ENCODE measurements around the gene SLC35F4.

The SLC35F4 gene

GRCh38 chr14:57898837-57899572 lies 33.1 kb upstream of the SLC35F4 start:
- Histone ChIP-seq H4K20me1 (ENCODE audit: insufficient read depth, low read length) (no peaks in the 10 kb centered on the region), H3K4me1 (ENCODE audit: low read length) (no peaks in the 10 kb centered on the region), H3K27me3 (replicated peaks; ENCODE audit: insufficient read depth, low read length) (no peaks in the 10 kb centered on the region), H3K9me3 (replicated peaks; ENCODE audit: insufficient read depth, low read length) (no peaks in the 10 kb centered on the region), H3K36me3 (replicated peaks; ENCODE audit: insufficient read depth, low read length) (no peaks in the 10 kb centered on the region), H2AFZ (ENCODE audit: low read length) (no peak overlapping the region), H3F3A (ENCODE audit: insufficient read depth, low read length) (no peaks in the 10 kb centered on the region), H3K9ac (ENCODE audit: low read length) (no peak overlapping the region), H3K4me3 (ENCODE audit: low read length) (no peak overlapping the region), H3K4me2 (ENCODE audit: low read depth, low read length) (no peak overlapping the region), H3K9me2 (replicated peaks; ENCODE audit: insufficient read depth, low read length) (no peaks in the 10 kb centered on the region), H3K79me2 (ENCODE audit: low read length) (no peaks in the 10 kb centered on the region), H3K27ac (ENCODE audit: low read length) (no peak overlapping the region)
- DNase-seq = no peak
- TF ChIP-seq CTCF (IDR thresholded peaks at IDR 0.05; ENCODE audit: low read length) = no peak
- no peak for TF ChIP-seq EZH2phosphoT487 (IDR thresholded peaks at IDR 0.05; ENCODE audit: low read length)
- TF ChIP-seq EZH2 (optimal IDR thresholded peaks at IDR 0.05; ENCODE audit: low read depth, low read length) = no peak

GRCh38 chr14:57897144-57897748 lies 31.4 kb upstream of the SLC35F4 start:
- Histone ChIP-seq H3K4me3 (ENCODE audit: low read length) (no peak overlapping the region), H3K27ac (ENCODE audit: low read length) (no peak overlapping the region), H3K36me3 (replicated peaks; ENCODE audit: insufficient read depth, low read length) (no peaks in the 10 kb centered on the region), H3K4me1 (ENCODE audit: low read length) (no peaks in the 10 kb centered on the region), H3F3A (ENCODE audit: insufficient read depth, low read length) (no peaks in the 10 kb centered on the region), H3K9ac (ENCODE audit: low read length) (no peak overlapping the region), H3K9me3 (replicated peaks; ENCODE audit: insufficient read depth, low read length) (no peaks in the 10 kb centered on the region), H2AFZ (ENCODE audit: low read length) (no peak overlapping the region), H3K9me2 (replicated peaks; ENCODE audit: insufficient read depth, low read length) (no peaks in the 10 kb centered on the region), H3K4me2 (ENCODE audit: low read depth, low read length) (no peak overlapping the region), H3K27me3 (replicated peaks; ENCODE audit: insufficient read depth, low read length) (no peaks in the 10 kb centered on the region), H3K79me2 (ENCODE audit: low read length) (no peaks in the 10 kb centered on the region), H4K20me1 (ENCODE audit: insufficient read depth, low read length) (no peaks in the 10 kb centered on the region)
- TF ChIP-seq EZH2phosphoT487 (IDR thresholded peaks at IDR 0.05; ENCODE audit: low read length) (no peak), EZH2 (optimal IDR thresholded peaks at IDR 0.05; ENCODE audit: low read depth, low read length) (no peak), CTCF (IDR thresholded peaks at IDR 0.05; ENCODE audit: low read length) (no peak)
- no peak for DNase-seq

- Histone ChIP-seq H2AFZ (ENCODE audit: low read length) (no peak overlapping the region), H3K36me3 (replicated peaks; ENCODE audit: insufficient read depth, low read length) (no peaks in the 10 kb centered on the region), H4K20me1 (ENCODE audit: insufficient read depth, low read length) (no peaks in the 10 kb centered on the region), H3K9me2 (replicated peaks; ENCODE audit: insufficient read depth, low read length) (no peaks in the 10 kb centered on the region), H3K9me3 (replicated peaks; ENCODE audit: insufficient read depth, low read length) (no peaks in the 10 kb centered on the region), H3K4me1 (ENCODE audit: low read length) (no peaks in the 10 kb centered on the region), H3F3A (ENCODE audit: insufficient read depth, low read length) (no peaks in the 10 kb centered on the region), H3K79me2 (ENCODE audit: low read length) (no peaks in the 10 kb centered on the region), H3K27me3 (replicated peaks; ENCODE audit: insufficient read depth, low read length) (no peaks in the 10 kb centered on the region), H3K4me2 (ENCODE audit: low read depth, low read length) (no peak overlapping the region), H3K27ac (ENCODE audit: low read length) (no peak overlapping the region), H3K9ac (ENCODE audit: low read length) (no peak overlapping the region), H3K4me3 (ENCODE audit: low read length) (no peak overlapping the region)
- no peak for TF ChIP-seq CTCF (IDR thresholded peaks at IDR 0.05; ENCODE audit: low read length)
- no peak for TF ChIP-seq EZH2 (optimal IDR thresholded peaks at IDR 0.05; ENCODE audit: low read depth, low read length)
- TF ChIP-seq EZH2phosphoT487 (IDR thresholded peaks at IDR 0.05; ENCODE audit: low read length) = no peak
- no peak for DNase-seq
These were observed 23.4 kb upstream of the SLC35F4 start for GRCh38 chr14:57889245-57889644.

All from MM.1S (cell line).